OCI-LY7 (cell line): ENCODE data around the gene XPR1. TPM values are rescaled to one million over a fixed set of nuclear protein-coding genes. Genes with fewer than 3 reads are reported as not detected.
A peak's percentile ranks its signal among the peaks of the same experiment; 100 is the strongest.

Experiments used
- BruUV-seq: library from RNA; stranded (reverse); fragments of 400-500 nt; replicated peaks from 2 replicates; lab custom pipeline; 2021; lab: Mats Ljungman, UMichigan
- CTCF ChIA-PET: fragments of 300-600 bp; sonication (Branson Sonifier 250); formaldehyde crosslinking; loops from one replicate; lab custom pipeline; 2022; ENCODE audit warnings: antibody characterized with exemption; ENCODE audit not compliant: unreplicated experiment; lab: Charles Lee
- POLR2A ChIA-PET: fragments of 300-600 bp; sonication (Branson Sonifier 250); formaldehyde crosslinking; loops from one replicate; lab custom pipeline; 2022; ENCODE audit warnings: antibody characterized with exemption; lab: Charles Lee
- DNase-seq: peaks from one replicate; pipeline ENCODE4 v3.0.0-alpha.2; 2015; ENCODE audit warnings: low spot score
- H2AFZ ChIP-seq: fragments of 200-600 bp; sonication (generic), shearing (Covaris generic); 2 replicates; pipeline ENCODE4 v1.6.1; 2014; ENCODE audit warnings: mild to moderate bottlenecking, antibody characterized with exemption, low read length, moderate library complexity
- H3K27ac ChIP-seq: fragments of 200-600 bp; sonication (generic); 2 replicates; pipeline ENCODE4 v1.5.1; 2014; ENCODE audit warnings: mixed run types, low read depth, mild to moderate bottlenecking, moderate library complexity, low read length, inconsistent platforms; ENCODE audit not compliant: poor library complexity, severe bottlenecking
- H3K36me3 ChIP-seq: fragments of 200-600 bp; sonication (generic); 2 replicates; pipeline ENCODE4 v1.6.1; 2014; ENCODE audit warnings: mild to moderate bottlenecking, antibody characterized with exemption, low read length, moderate library complexity, mixed read lengths; ENCODE audit not compliant: insufficient read depth
- H3K4me1 ChIP-seq: fragments of 200-600 bp; sonication (generic); 2 replicates; pipeline ENCODE4 v1.5.1; 2014; ENCODE audit warnings: mild to moderate bottlenecking, low read length; ENCODE audit not compliant: insufficient read depth, poor library complexity, severe bottlenecking
- H3K4me2 ChIP-seq: fragments of 200-600 bp; sonication (generic); 2 replicates; pipeline ENCODE4 v1.6.1; 2014; ENCODE audit warnings: mild to moderate bottlenecking, low read length
- H3K4me3 ChIP-seq: fragments of 200-600 bp; sonication (generic); 2 replicates; pipeline ENCODE4 v1.5.1; 2014; ENCODE audit warnings: mild to moderate bottlenecking, low read depth, low read length; ENCODE audit not compliant: poor library complexity, severe bottlenecking
- H3K79me2 ChIP-seq: fragments of 200-600 bp; sonication (generic); 2 replicates; pipeline ENCODE4 v1.6.1; 2016; ENCODE audit warnings: low read depth, mild to moderate bottlenecking, low read length, moderate library complexity, mixed read lengths; ENCODE audit not compliant: insufficient read depth
- H3K9me2 ChIP-seq: fragments of 200-600 bp; sonication (generic); 2 replicates; pipeline ENCODE4 v1.6.1; 2016; ENCODE audit warnings: mild to moderate bottlenecking, low read length, mixed read lengths; ENCODE audit not compliant: insufficient read depth
- H3K9me3 ChIP-seq: fragments of 200-600 bp; sonication (generic); 2 replicates; pipeline ENCODE4 v1.6.1; 2014; ENCODE audit warnings: mild to moderate bottlenecking, mixed run types, low read length, mixed read lengths
- H4K20me1 ChIP-seq: fragments of 200-600 bp; sonication (generic); 2 replicates; pipeline ENCODE4 v1.6.1; 2014; ENCODE audit warnings: mild to moderate bottlenecking, antibody characterized with exemption, low read length, moderate library complexity, mixed read lengths; ENCODE audit not compliant: insufficient read depth
- EZH2phosphoT487 ChIP-seq: fragments of 200-600 bp; sonication (generic); IDR thresholded peaks from 2 replicates; pipeline ENCODE4 v1.6.1; 2018; ENCODE audit warnings: low read depth, borderline replicate concordance, mild to moderate bottlenecking, mixed run types, antibody characterized with exemption, low read length, moderate library complexity, mixed read lengths
- intact Hi-C: fragments of 100-400 bp; cut with micrococcal nuclease; formaldehyde crosslinking; loops from one replicate; pipeline ENCODE4 v1.10.0; 2022; ENCODE audit not compliant: unreplicated experiment
- total RNA-seq, 2 experiments: library from RNA; depleted of rRNA in 1 of 2; stranded (reverse); fragments of >200 nt in 1 of 2; shearing (Covaris generic) in 1 of 2; gene quantifications; 2 replicates each; pipeline ENCODE4 v1.2.3, GENCODE V29; 2014 to 2022
- TF ChIP-seq, protein P1 (sequence below): fragments of 200-600 bp; sonication (generic); conservative IDR thresholded peaks from 2 replicates; pipeline ENCODE4 v1.5.1; 2014; ENCODE audit warnings: mild to moderate bottlenecking, antibody characterized with exemption, low read length, moderate library complexity, mixed read lengths

The XPR1 gene
- total RNA-seq, 2 experiments from 2014 or later: 8.6 to 17.2 TPM

DNA sequence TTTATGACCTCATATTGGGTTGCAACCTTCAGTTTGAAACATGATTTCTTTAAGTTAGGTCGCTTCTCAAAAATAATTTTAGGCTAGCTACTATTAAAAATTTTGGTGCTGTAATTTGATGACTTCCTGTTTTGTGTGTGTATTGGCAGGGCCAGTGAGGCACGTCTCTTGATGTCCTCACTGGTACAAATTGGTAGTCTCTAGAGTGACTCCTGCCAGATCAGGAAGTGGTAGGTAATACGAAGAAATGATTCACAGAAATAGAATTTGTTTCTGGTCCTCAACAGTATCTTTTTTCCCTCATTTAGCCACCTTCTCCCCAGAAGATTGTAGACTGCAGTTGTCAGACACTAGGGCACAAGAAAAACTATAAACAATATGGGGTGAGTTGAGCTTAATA is 160.0 kb downstream of the XPR1 start:
- POLR2A ChIA-PET: interaction anchor here (0.7 kb wide), 1 partner anchor 64 kb away, joined by 3 read pairs; no protein-coding TSS in a partner anchor
- no TSS peak for BruUV-seq

GRCh38 chr1:180793451-180793850 is 161.6 kb downstream of the XPR1 start:
- H3K9me2 ChIP-seq: no peaks in the 10 kb centered on the region
- no peak for DNase-seq
- POLR2A ChIA-PET: interaction anchor here (0.6 to 1.1 kb wide), 2 partner anchors 11 to 20 kb away, joined by 3 read pairs; no protein-coding TSS in a partner anchor
- peaks cover 7% of the 10 kb centered on the region for H3K4me1 ChIP-seq
- no peak overlapping the region for H3K27ac ChIP-seq
- no peak overlapping the region for H2AFZ ChIP-seq
- H3K9me3 ChIP-seq: no peaks in the 10 kb centered on the region
- CTCF ChIA-PET: no interaction called here
- H4K20me1 ChIP-seq: no peaks in the 10 kb centered on the region
- no peaks in the 10 kb centered on the region for H3K79me2 ChIP-seq
- no TSS peak for BruUV-seq
- no peak for TF ChIP-seq EZH2phosphoT487
- TF ChIP-seq, protein P1, sequence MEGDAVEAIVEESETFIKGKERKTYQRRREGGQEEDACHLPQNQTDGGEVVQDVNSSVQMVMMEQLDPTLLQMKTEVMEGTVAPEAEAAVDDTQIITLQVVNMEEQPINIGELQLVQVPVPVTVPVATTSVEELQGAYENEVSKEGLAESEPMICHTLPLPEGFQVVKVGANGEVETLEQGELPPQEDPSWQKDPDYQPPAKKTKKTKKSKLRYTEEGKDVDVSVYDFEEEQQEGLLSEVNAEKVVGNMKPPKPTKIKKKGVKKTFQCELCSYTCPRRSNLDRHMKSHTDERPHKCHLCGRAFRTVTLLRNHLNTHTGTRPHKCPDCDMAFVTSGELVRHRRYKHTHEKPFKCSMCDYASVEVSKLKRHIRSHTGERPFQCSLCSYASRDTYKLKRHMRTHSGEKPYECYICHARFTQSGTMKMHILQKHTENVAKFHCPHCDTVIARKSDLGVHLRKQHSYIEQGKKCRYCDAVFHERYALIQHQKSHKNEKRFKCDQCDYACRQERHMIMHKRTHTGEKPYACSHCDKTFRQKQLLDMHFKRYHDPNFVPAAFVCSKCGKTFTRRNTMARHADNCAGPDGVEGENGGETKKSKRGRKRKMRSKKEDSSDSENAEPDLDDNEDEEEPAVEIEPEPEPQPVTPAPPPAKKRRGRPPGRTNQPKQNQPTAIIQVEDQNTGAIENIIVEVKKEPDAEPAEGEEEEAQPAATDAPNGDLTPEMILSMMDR: no peak
- intact Hi-C loops: no loop called here
- H3K36me3 ChIP-seq: no peaks in the 10 kb centered on the region
- H3K4me2 ChIP-seq: no peak overlapping the region
- H3K4me3 ChIP-seq: no peak overlapping the region

More for the DNA sequence above, 160.0 kb downstream of the XPR1 start:
- CTCF ChIA-PET: no interaction called here
- intact Hi-C loops: no loop called here
- H2AFZ ChIP-seq: no peak overlapping the region
- H3K4me3 ChIP-seq: no peak overlapping the region
- TF ChIP-seq, protein P1: no peak
- TF ChIP-seq EZH2phosphoT487: no peak
- H3K9me2 ChIP-seq: no peaks in the 10 kb centered on the region
- no peak overlapping the region for H3K27ac ChIP-seq
- peaks cover 7% of the 10 kb centered on the region for H3K4me1 ChIP-seq
- no peaks in the 10 kb centered on the region for H3K9me3 ChIP-seq
- H4K20me1 ChIP-seq: no peaks in the 10 kb centered on the region
- H3K79me2 ChIP-seq: no peaks in the 10 kb centered on the region
- H3K36me3 ChIP-seq: no peaks in the 10 kb centered on the region
- H3K4me2 ChIP-seq: peak overlapping the region; percentile 44
- peak; percentile 22 for DNase-seq

GRCh38 chr1:180796897-180797640 is 165.2 kb downstream of the XPR1 start:
- Histone ChIP-seq H3K9me3 (no peaks in the 10 kb centered on the region), H3K79me2 (no peaks in the 10 kb centered on the region), H3K4me1 (peaks cover 2% of the 10 kb centered on the region), H3K36me3 (no peaks in the 10 kb centered on the region), H3K4me3 (no peak overlapping the region), H3K27ac (no peak overlapping the region), H3K9me2 (no peaks in the 10 kb centered on the region), H4K20me1 (no peaks in the 10 kb centered on the region), H3K4me2 (no peak overlapping the region), H2AFZ (no peak overlapping the region)
- BruUV-seq: no TSS peak
- DNase-seq: no peak
- intact Hi-C loops: no loop called here
- TF ChIP-seq, protein P1: no peak
- no peak for TF ChIP-seq EZH2phosphoT487
- ChIA-PET CTCF (no interaction called here), POLR2A (no interaction called here)
